DOHH2 (cell line): ENCODE results near the gene C3orf22.

ENCODE experiments used
- H3F3A ChIP-seq: fragments of 200-600 bp; sonication (generic), shearing (Covaris generic); 2 replicates; pipeline ENCODE4 v1.6.0; 2016; ENCODE audit warnings: antibody characterized with exemption, mild to moderate bottlenecking; ENCODE audit not compliant: control insufficient read depth, insufficient read depth
- H3K27ac ChIP-seq: fragments of 200-600 bp; sonication (generic); 2 replicates; pipeline ENCODE4 v1.5.1; 2014; ENCODE audit warnings: low read depth, mild to moderate bottlenecking, low read length, moderate library complexity
- H3K27me3 ChIP-seq: fragments of 200-600 bp; sonication (generic); 2 replicates; pipeline ENCODE4 v1.6.1; 2014; ENCODE audit warnings: mild to moderate bottlenecking, low read length, mixed read lengths; ENCODE audit not compliant: control insufficient read depth
- H3K36me3 ChIP-seq: fragments of 200-600 bp; sonication (generic); 2 replicates; pipeline ENCODE4 v1.6.1; 2014; ENCODE audit warnings: mild to moderate bottlenecking, low read length, moderate library complexity, mixed read lengths; ENCODE audit not compliant: control insufficient read depth
- H3K4me1 ChIP-seq: fragments of 200-600 bp; sonication (generic); 2 replicates; pipeline ENCODE4 v1.6.1; 2014; ENCODE audit warnings: mild to moderate bottlenecking, low read length, mixed read lengths; ENCODE audit not compliant: control insufficient read depth
- H3K4me2 ChIP-seq: fragments of 200-600 bp; sonication (generic); 2 replicates; pipeline ENCODE4 v1.6.0; 2014; ENCODE audit warnings: mild to moderate bottlenecking, low read length, moderate library complexity
- H3K4me3 ChIP-seq: fragments of 200-600 bp; sonication (generic); 2 replicates; pipeline ENCODE4 v1.5.1; 2014; ENCODE audit warnings: mild to moderate bottlenecking, low read length, mixed read lengths
- H3K79me2 ChIP-seq: fragments of 200-600 bp; sonication (generic); 2 replicates; pipeline ENCODE4 v1.6.1; 2014; ENCODE audit warnings: mild to moderate bottlenecking, low read length, mixed read lengths; ENCODE audit not compliant: control insufficient read depth
- H3K9me2 ChIP-seq: fragments of 200-600 bp; sonication (generic); replicated peaks from 2 replicates; pipeline ENCODE4 v1.6.1; 2014; ENCODE audit warnings: mild to moderate bottlenecking, low read length, mixed read lengths; ENCODE audit not compliant: control insufficient read depth
- H3K9me3 ChIP-seq: fragments of 200-600 bp; sonication (generic); 2 replicates; pipeline ENCODE4 v1.6.1; 2014; ENCODE audit warnings: antibody characterized with exemption, low read length, mixed read lengths; ENCODE audit not compliant: control insufficient read depth, insufficient read depth
- H4K20me1 ChIP-seq: fragments of 200-600 bp; sonication (generic); 2 replicates; pipeline ENCODE4 v1.6.0; 2014; ENCODE audit warnings: low read depth, mild to moderate bottlenecking, antibody characterized with exemption, low read length, moderate library complexity; ENCODE audit not compliant: control insufficient read depth, insufficient read depth
- EZH2phosphoT487 ChIP-seq: fragments of 200-600 bp; sonication (generic); IDR thresholded peaks from 2 replicates; pipeline ENCODE4 v1.6.1; 2017; ENCODE audit warnings: borderline replicate concordance, mild to moderate bottlenecking, antibody characterized with exemption, low read length, moderate library complexity, mixed read lengths
- TF ChIP-seq, protein P1 (sequence below): fragments of 200-600 bp; sonication (generic); IDR thresholded peaks from one replicate; pipeline ENCODE4 v1.5.1; 2014; ENCODE audit warnings: antibody characterized with exemption, mild to moderate bottlenecking, low read depth, low read length; ENCODE audit not compliant: poor library complexity, severe bottlenecking

The C3orf22 gene

GRCh38 chr3:126529585-126530170 is 29.1 kb downstream of the C3orf22 start:
- Histone ChIP-seq H3K4me3 (no peak overlapping the region), H3K4me2 (no peak overlapping the region), H3F3A (no peaks in the 10 kb centered on the region), H3K79me2 (no peaks in the 10 kb centered on the region), H3K4me1 (no peaks in the 10 kb centered on the region), H4K20me1 (no peaks in the 10 kb centered on the region), H3K36me3 (no peaks in the 10 kb centered on the region), H3K9me2 (no peaks in the 10 kb centered on the region), H3K27me3 (peaks cover 8% of the 10 kb centered on the region; the same call in 1 of the 2 replicates), H3K27ac (no peak overlapping the region), H3K9me3 (no peaks in the 10 kb centered on the region)
- no peak for TF ChIP-seq EZH2phosphoT487
- TF ChIP-seq, protein P1, sequence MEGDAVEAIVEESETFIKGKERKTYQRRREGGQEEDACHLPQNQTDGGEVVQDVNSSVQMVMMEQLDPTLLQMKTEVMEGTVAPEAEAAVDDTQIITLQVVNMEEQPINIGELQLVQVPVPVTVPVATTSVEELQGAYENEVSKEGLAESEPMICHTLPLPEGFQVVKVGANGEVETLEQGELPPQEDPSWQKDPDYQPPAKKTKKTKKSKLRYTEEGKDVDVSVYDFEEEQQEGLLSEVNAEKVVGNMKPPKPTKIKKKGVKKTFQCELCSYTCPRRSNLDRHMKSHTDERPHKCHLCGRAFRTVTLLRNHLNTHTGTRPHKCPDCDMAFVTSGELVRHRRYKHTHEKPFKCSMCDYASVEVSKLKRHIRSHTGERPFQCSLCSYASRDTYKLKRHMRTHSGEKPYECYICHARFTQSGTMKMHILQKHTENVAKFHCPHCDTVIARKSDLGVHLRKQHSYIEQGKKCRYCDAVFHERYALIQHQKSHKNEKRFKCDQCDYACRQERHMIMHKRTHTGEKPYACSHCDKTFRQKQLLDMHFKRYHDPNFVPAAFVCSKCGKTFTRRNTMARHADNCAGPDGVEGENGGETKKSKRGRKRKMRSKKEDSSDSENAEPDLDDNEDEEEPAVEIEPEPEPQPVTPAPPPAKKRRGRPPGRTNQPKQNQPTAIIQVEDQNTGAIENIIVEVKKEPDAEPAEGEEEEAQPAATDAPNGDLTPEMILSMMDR: no peak

GRCh38 chr3:126528800-126529541 is 29.8 kb downstream of the C3orf22 start:
- Histone ChIP-seq H3K9me2 (no peaks in the 10 kb centered on the region), H3K36me3 (no peaks in the 10 kb centered on the region), H3K27ac (no peak overlapping the region), H3K27me3 (peaks cover 8% of the 10 kb centered on the region; the same call in 1 of the 2 replicates), H3K4me2 (no peak overlapping the region), H3K79me2 (no peaks in the 10 kb centered on the region), H3F3A (no peaks in the 10 kb centered on the region), H3K4me1 (no peaks in the 10 kb centered on the region), H3K9me3 (no peaks in the 10 kb centered on the region), H4K20me1 (no peaks in the 10 kb centered on the region), H3K4me3 (no peak overlapping the region)
- TF ChIP-seq, protein P1: no peak
- TF ChIP-seq EZH2phosphoT487: no peak

GRCh38 chr3:126528419-126528799 is 30.3 kb downstream of the C3orf22 start:
- no peak overlapping the region for H3K27ac ChIP-seq
- H3K9me3 ChIP-seq: no peaks in the 10 kb centered on the region
- H3K4me1 ChIP-seq: no peaks in the 10 kb centered on the region
- no peaks in the 10 kb centered on the region for H3F3A ChIP-seq
- H3K79me2 ChIP-seq: no peaks in the 10 kb centered on the region
- no peaks in the 10 kb centered on the region for H3K36me3 ChIP-seq
- no peaks in the 10 kb centered on the region for H4K20me1 ChIP-seq
- no peak overlapping the region for H3K4me3 ChIP-seq
- no peaks in the 10 kb centered on the region for H3K9me2 ChIP-seq
- TF ChIP-seq, protein P1: no peak
- no peak for TF ChIP-seq EZH2phosphoT487
- peaks cover 7% of the 10 kb centered on the region; the same call in 1 of the 2 replicates for H3K27me3 ChIP-seq
- no peak overlapping the region for H3K4me2 ChIP-seq
